PFSK-1 (cell line): ENCODE results near the gene CBS.

Experiments
- POLR2AphosphoS5 ChIP-seq: IDR thresholded peaks from 2 replicates; pipeline ENCODE4 v1.6.1; 2012; ENCODE audit warnings: low read depth, mild to moderate bottlenecking, control low read depth, low read length, moderate library complexity
- REST ChIP-seq, 2 experiments: IDR thresholded peaks; 2 replicates each; pipeline versions ENCODE4 v1.6.1 to v1.8.0; 2011 to 2012; ENCODE audit warnings: low read depth in 2 of 2, low read length in 2 of 2, control low read depth in 1 of 2, inconsistent platforms in 1 of 2, mild to moderate bottlenecking in 1 of 2, moderate library complexity in 1 of 2; ENCODE audit not compliant: insufficient read depth in 1 of 2
- TAF1 ChIP-seq: IDR thresholded peaks from 2 replicates; pipeline ENCODE4 v1.6.1; 2012; ENCODE audit warnings: low read length, control low read depth, borderline replicate concordance; ENCODE audit not compliant: insufficient read depth

DNA sequence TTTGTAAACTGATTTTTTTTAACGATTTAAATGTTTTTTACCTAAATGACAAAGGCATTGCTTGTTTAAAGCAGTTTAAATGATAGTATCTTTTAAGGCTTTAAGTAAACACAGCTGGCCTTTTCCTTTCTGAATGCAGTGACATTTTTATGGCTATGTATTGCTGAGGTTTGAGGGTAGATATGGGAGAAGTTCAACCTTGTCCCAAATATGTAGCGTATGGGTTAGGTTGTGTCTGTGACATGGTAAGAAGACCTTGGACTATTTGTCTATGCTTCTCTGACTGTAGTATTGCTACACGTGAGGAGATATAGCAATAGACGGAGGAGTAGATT, 68.8 kb downstream of the CBS start:
- no peak for TF ChIP-seq POLR2AphosphoS5
- TF ChIP-seq TAF1, result no peak
- no peak for TF ChIP-seq REST (IDR thresholded peaks at IDR 0.05; ENCODE audit: insufficient read depth in 1 of 2, low read depth in 2 of 2, low read length in 2 of 2)
